GM21360 (cell line): Measurements from ENCODE around the gene IP6K3.

Source experiments
- ATAC-seq: cut with Tn5 transposase; IDR thresholded peaks from one replicate; pipeline ENCODE4 v1.9.1; 2021; ENCODE audit warnings: mild to moderate bottlenecking, moderate library complexity; ENCODE audit not compliant: unreplicated experiment

Gene IP6K3

GRCh38 chr6:33707771-33708170 lies 38.9 kb downstream of the IP6K3 start:
- ATAC-seq, result no peak

GRCh38 chr6:33705955-33706725 lies 40.6 kb downstream of the IP6K3 start:
- no peak for ATAC-seq

- no peak for ATAC-seq
Observed at GRCh38 chr6:33705268-33705885, 41.3 kb downstream of the IP6K3 start.

- no peak for ATAC-seq
Observed at GRCh38 chr6:33704215-33705066, 42.3 kb downstream of the IP6K3 start.

GRCh38 chr6:33702345-33702977 lies 44.2 kb downstream of the IP6K3 start:
- no peak for ATAC-seq

- no peak for ATAC-seq
Observed at GRCh38 chr6:33700391-33701050, 46.2 kb downstream of the IP6K3 start.

GRCh38 chr6:33699739-33700138 lies 47.0 kb downstream of the IP6K3 start:
- ATAC-seq, result no peak

GRCh38 chr6:33699131-33699530 lies 47.6 kb downstream of the IP6K3 start:
- ATAC-seq, result no peak

GRCh38 chr6:33698494-33698893 lies 48.2 kb downstream of the IP6K3 start:
- ATAC-seq, result no peak

GRCh38 chr6:33697845-33698244 lies 48.9 kb downstream of the IP6K3 start:
- no peak for ATAC-seq

GRCh38 chr6:33696548-33697518 lies 49.9 kb downstream of the IP6K3 start:
- ATAC-seq, result no peak

- ATAC-seq, result no peak
Observed at GRCh38 chr6:33696076-33696475, 50.6 kb downstream of the IP6K3 start.

- no peak for ATAC-seq
Observed at GRCh38 chr6:33695451-33695887, 51.2 kb downstream of the IP6K3 start.

- no peak for ATAC-seq
Observed at GRCh38 chr6:33694977-33695376, 51.7 kb downstream of the IP6K3 start.

- no peak for ATAC-seq
Observed at GRCh38 chr6:33694401-33694931, 52.2 kb downstream of the IP6K3 start.

- no peak for ATAC-seq
Observed at GRCh38 chr6:33693186-33694105, 53.3 kb downstream of the IP6K3 start.

- no peak for ATAC-seq
Observed at GRCh38 chr6:33692760-33693158, 53.9 kb downstream of the IP6K3 start.
